HepG2 (cell line): ENCODE measurements around the gene ALX3. TPM values are rescaled to one million over a fixed set of nuclear protein-coding genes. Genes with fewer than 3 reads are reported as not detected.

Experiments used
- ATAC-seq: fragments of 200-7000 bp; cut with Tn5 transposase; 3 replicates; pipeline ENCODE4 v1.9.1; 2020; ENCODE audit warnings: mild to moderate bottlenecking, moderate library complexity
- Bru-seq: library from RNA; stranded (reverse); fragments of 400-500 nt; gene quantifications from one replicate; lab custom pipeline; 2021; lab: Mats Ljungman, UMichigan
- BruChase-seq, 2 experiments: library from RNA; stranded (reverse); fragments of 400-500 nt; gene quantifications; one replicate each; lab custom pipeline; 2021; lab: Mats Ljungman, UMichigan
- BruUV-seq: library from RNA; stranded (reverse); fragments of 400-500 nt; replicated peaks from 2 replicates; lab custom pipeline; 2021; lab: Mats Ljungman, UMichigan
- CTCF ChIA-PET: fragments of 300-600 bp; formaldehyde crosslinking; extraction: SDS; loops from one replicate; lab custom pipeline; 2021; ENCODE audit warnings: low total read pairs, inconsistent platforms, low intra/inter-chr PET ratio; lab: Yijun Ruan, JAX
- POLR2A ChIA-PET: fragments of 350-600 bp; sonication (Branson Sonifier 250); formaldehyde crosslinking; loops from one replicate; lab custom pipeline; 2020; ENCODE audit warnings: antibody characterized with exemption, inconsistent platforms; lab: Yijun Ruan, JAX
- DNase-seq: peaks from one replicate; pipeline ENCODE4 v3.0.0-alpha.2; 2015; ENCODE audit warnings: low spot score
- FAIRE-seq: peaks from 3 replicates; lab custom pipeline; 2011; peaks lifted over from hg19 to GRCh38; lab: Jason Lieb, UNC
- H2AFZ ChIP-seq: one replicate; pipeline ENCODE4 v1.6.1; 2011; ENCODE audit warnings: low read length, inconsistent platforms
- H3K27ac ChIP-seq: fragments of 300-600 bp; 3 replicates; pipeline ENCODE4 v1.8.0; 2011; ENCODE audit warnings: mixed run types, mild to moderate bottlenecking, mixed read lengths, low read length, inconsistent platforms; ENCODE audit not compliant: insufficient read depth; ENCODE audit errors: extremely low read length
- H3K27me3 ChIP-seq, 2 experiments: fragments of 200-600 bp in 1 of 2; 2 replicates in 1 of 2; 3 replicates in 1 of 2; pipeline versions ENCODE4 v1.6.0 to v1.8.0; 2011; ENCODE audit warnings: low read length in 2 of 2, mild to moderate bottlenecking in 2 of 2, moderate library complexity in 2 of 2, inconsistent platforms in 1 of 2; ENCODE audit not compliant: insufficient read depth in 2 of 2, control insufficient read depth in 1 of 2
- H3K36me3 ChIP-seq, 2 experiments: fragments of 200-600 bp in 1 of 2; replicated peaks in 1 of 2; 2 replicates in 1 of 2; 3 replicates in 1 of 2; pipeline versions ENCODE4 v1.5.1 to v1.8.0; 2011; ENCODE audit warnings: low read length in 2 of 2, inconsistent platforms in 1 of 2; ENCODE audit not compliant: insufficient read depth in 2 of 2, control insufficient read depth in 1 of 2
- H3K4me1 ChIP-seq: 2 replicates; pipeline ENCODE4 v1.5.1; 2012; ENCODE audit warnings: low read length, inconsistent platforms; ENCODE audit not compliant: insufficient read depth
- H3K4me2 ChIP-seq: 2 replicates; pipeline ENCODE4 v1.6.0; 2011; ENCODE audit warnings: low read depth, low read length, inconsistent platforms
- H3K4me3 ChIP-seq, 3 experiments: fragments of 200-600 bp in 1 of 3; sonication (generic), shearing (Covaris generic) in 1 of 3; replicated peaks in 1 of 3; 2 replicates each; pipeline ENCODE4 v1.5.1; 2011 to 2016; ENCODE audit warnings: low read length in 3 of 3, inconsistent platforms in 2 of 3, low read depth in 2 of 3, mild to moderate bottlenecking in 2 of 3, control low read depth in 1 of 3, mixed read lengths in 1 of 3; ENCODE audit not compliant: insufficient read depth in 1 of 3
- H3K79me2 ChIP-seq: one replicate; pipeline ENCODE4 v1.6.1; 2011; ENCODE audit warnings: low read length, inconsistent platforms; ENCODE audit not compliant: insufficient read depth
- H3K9ac ChIP-seq: 2 replicates; pipeline ENCODE4 v1.6.0; 2011; ENCODE audit warnings: mild to moderate bottlenecking, low read depth, low read length, inconsistent platforms; ENCODE audit not compliant: insufficient read depth
- H3K9me3 ChIP-seq: 2 replicates; pipeline ENCODE4 v1.5.1; 2012; ENCODE audit warnings: mild to moderate bottlenecking, low read length
- H4K20me1 ChIP-seq: 2 replicates; pipeline ENCODE4 v1.6.0; 2011; ENCODE audit warnings: inconsistent platforms, mild to moderate bottlenecking, low read length, moderate library complexity; ENCODE audit not compliant: insufficient read depth
- MAFF ChIP-seq: IDR thresholded peaks from 2 replicates; pipeline ENCODE4 v1.6.1; 2011; ENCODE audit warnings: low read depth, low read length, improper control_type of control experiment
- MAFK ChIP-seq, 2 experiments: IDR thresholded peaks in 1 of 2; conservative IDR thresholded peaks in 1 of 2; 2 replicates each; pipeline ENCODE4 v1.6.1; 2011; ENCODE audit warnings: improper control_type of control experiment in 2 of 2, low read length in 2 of 2
- NONO ChIP-seq, 2 experiments: fragments of 450-650 bp in 1 of 2; sonication (generic) in 1 of 2; formaldehyde crosslinking in 1 of 2; IDR thresholded peaks in 1 of 2; conservative IDR thresholded peaks in 1 of 2; 2 replicates each; pipeline versions ENCODE4 v1.6.1 to v1.8.0; 2017 to 2022; ENCODE audit warnings: mild to moderate bottlenecking in 1 of 2, missing genetic modification reagents in 1 of 2, moderate library complexity in 1 of 2
- WGBS: methylation state at CpG from one replicate; pipeline ENCODE4 v1.1.6; 2017; ENCODE audit warnings: low lambda C conversion rate; 5-methylcytosine and 5-hydroxymethylcytosine counted together
- in situ Hi-C: cut with HindIII; loops from 2 replicates; pipeline ENCODE4 v1.10.0; 2017; ENCODE audit warnings: low pct_unique_long_range_greater_than_20kb; ENCODE audit not compliant: extremely low pct_ligation_motif_present
- intact Hi-C: fragments of 100-400 bp; cut with micrococcal nuclease; formaldehyde crosslinking; loops from one replicate; pipeline ENCODE4 v1.10.0; 2022; ENCODE audit not compliant: unreplicated experiment
- long read RNA-seq, 2 experiments: library from RNA in 1 of 2; library from polyadenylated mRNA in 1 of 2; stranded (forward) in 1 of 2; unstranded in 1 of 2; transcript quantifications; one replicate each; pipeline ENCODE4 v2.0.0, GENCODE V29; 2019 to 2022
- polyA minus RNA-seq, 3 experiments: library from RNA; depleted of rRNA, polyadenylated mRNA; stranded (reverse); fragments of >200 nt; gene quantifications; 2 replicates each; pipeline ENCODE4 v1.2.3, GENCODE V29; 2011; ENCODE audit warnings: low replicate concordance in 1 of 3
- polyA plus RNA-seq, 8 experiments: library from polyadenylated mRNA; depleted of rRNA in 3 of 8; stranded (reverse) in 7 of 8; unstranded in 1 of 8; fragments of >200 nt; fragmentation: Illumina TruSeq in 4 of 8; extraction: Trizol in 4 of 8; gene quantifications; 2 replicates each; pipeline versions ENCODE4 v1.2.1 to v1.2.3, GENCODE V29; 2011 to 2016; ENCODE audit warnings: low read depth in 4 of 8, missing spikeins in 1 of 8, mixed read lengths in 1 of 8; ENCODE audit not compliant: insufficient read depth in 1 of 8
- total RNA-seq, 5 experiments: library from RNA; depleted of rRNA; stranded (reverse); fragments of >200 nt; fragmentation: Illumina TruSeq; extraction: Trizol; gene quantifications; 2 replicates each; pipeline ENCODE4 v1.2.3, GENCODE V29; 2016; ENCODE audit warnings: low read depth in 1 of 5

The ALX3 gene
- not detected in 2 replicates for total RNA-seq (2016; rRNA removed; fragmentation: Illumina TruSeq; extraction: Trizol)
- total RNA-seq (2016; cell fraction: cytosol; rRNA removed; fragmentation: Illumina TruSeq; extraction: Trizol; ENCODE audit: low read depth) = not detected in 2 replicates
- not detected in 2 replicates for total RNA-seq (2016; cell fraction: insoluble cytoplasmic fraction; rRNA removed; fragmentation: Illumina TruSeq; extraction: Trizol)
- total RNA-seq (2016; cell fraction: membrane; rRNA removed; fragmentation: Illumina TruSeq; extraction: Trizol) = not detected in 2 replicates
- not detected in 2 replicates for total RNA-seq (2016; cell fraction: nucleus; rRNA removed; fragmentation: Illumina TruSeq; extraction: Trizol)
- not detected in 2 replicates for polyA plus RNA-seq (2011; rRNA removed)
- polyA plus RNA-seq (2011; cell fraction: cytosol; rRNA removed) = not detected in 2 replicates
- not detected in 2 replicates for polyA plus RNA-seq (2011; cell fraction: nucleus; rRNA removed)
- polyA plus RNA-seq (2012) = not detected in 2 replicates
- not detected in 2 replicates for polyA plus RNA-seq (2016; cell fraction: cytosol; fragmentation: Illumina TruSeq; extraction: Trizol; ENCODE audit: low read depth)
- not detected in 2 replicates for polyA plus RNA-seq (2016; cell fraction: insoluble cytoplasmic fraction; fragmentation: Illumina TruSeq; extraction: Trizol; ENCODE audit: low read depth)
- not detected in 2 replicates for polyA plus RNA-seq (2016; cell fraction: membrane; fragmentation: Illumina TruSeq; extraction: Trizol; ENCODE audit: low read depth)
- polyA plus RNA-seq (2016; cell fraction: nucleus; fragmentation: Illumina TruSeq; extraction: Trizol; ENCODE audit: insufficient read depth, low read depth) = not detected in 2 replicates
- not detected in 2 replicates for polyA minus RNA-seq (2011; rRNA and poly(A)+ RNA removed; ENCODE audit: low replicate concordance)
- not detected in 2 replicates for polyA minus RNA-seq (2011; cell fraction: cytosol; rRNA and poly(A)+ RNA removed)
- not detected in 2 replicates for polyA minus RNA-seq (2011; cell fraction: nucleus; rRNA and poly(A)+ RNA removed)
- not detected for Bru-seq, nascent RNA
- BruChase-seq, experiment 1, labeled RNA remaining after a 6-hour chase = not detected
- BruChase-seq, experiment 2, labeled RNA remaining after a 2-hour chase = not detected
- long read RNA-seq, experiment 1 = 0 reads
- long read RNA-seq, experiment 2 = 0 reads

DNA sequence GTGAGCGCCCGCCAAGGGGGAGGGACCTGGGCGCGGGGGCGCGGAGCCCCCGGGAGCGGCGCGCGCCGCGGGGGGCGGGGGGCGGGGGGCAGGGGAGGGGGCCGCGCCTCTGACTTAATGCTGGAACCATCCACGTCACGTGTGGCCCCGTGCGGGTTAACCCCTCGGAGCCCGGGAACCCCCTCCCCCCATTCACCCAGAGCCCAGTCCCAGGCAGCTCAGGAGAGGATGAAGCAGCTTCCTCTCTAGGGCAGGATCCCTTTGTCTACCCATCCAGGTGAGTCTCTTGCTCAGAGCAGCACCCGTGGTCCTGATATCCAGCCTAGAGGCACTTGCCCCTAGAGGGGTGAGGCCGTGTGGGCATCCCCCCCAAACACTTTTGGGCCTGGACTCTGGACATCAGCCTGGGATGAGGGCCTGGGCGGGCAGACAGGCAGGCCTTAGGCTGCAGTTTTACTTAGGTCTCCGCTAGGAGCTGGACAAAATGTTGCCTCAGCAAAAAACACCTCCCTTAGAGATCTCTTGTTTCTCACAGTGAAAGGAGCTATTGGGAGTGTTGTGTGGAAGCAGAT is at the start of gene ALX3:
ALX3 (minus strand) TSS at position 2 of the 572 bp plus-strand sequence. CDS start 60 bp downstream, outside the sequence.
- in situ Hi-C loops (no loop called here), intact Hi-C loops (no loop called here)
- H3K27me3 ChIP-seq = peaks cover 5 to 28% of the 10 kb centered on the region in 2 experiments; a peak in 4 of 5 replicates
- no TSS peak for BruUV-seq
- 43% methylated on average over 1 of the region's 27 CpGs for WGBS
- DNase-seq = no peak
- no peak for ATAC-seq
- POLR2A ChIA-PET = no interaction called here
- no peak within 1 kb of the TSS for H3K9ac ChIP-seq
- no peak within 1 kb of the TSS for H3K4me3 ChIP-seq
- no peak within 1 kb of the TSS for H3K4me2 ChIP-seq
- FAIRE-seq = no peak
- H3K4me1 ChIP-seq = no peaks in the 10 kb centered on the region
- CTCF ChIA-PET = no interaction called here
- H3K27ac ChIP-seq = no peak within 1 kb of the TSS
- H3K79me2 ChIP-seq = no peaks in the 10 kb centered on the region
- H4K20me1 ChIP-seq = no peaks in the 10 kb centered on the region
- TF ChIP-seq MAFF = peak; percentile 71
- peak; percentile 81 to 88 for TF ChIP-seq MAFK (conservative IDR thresholded peaks at IDR 0.05 in 1 of 2, IDR thresholded peaks at IDR 0.05 in 1 of 2; ENCODE audit: low read length in 2 of 2)
- no peak for TF ChIP-seq NONO (IDR thresholded peaks at IDR 0.05)
- TF ChIP-seq NONO (CRISPR knock-in tag; conservative IDR thresholded peaks at IDR 0.05) = no peak
- no peaks in the 10 kb centered on the region for H3K9me3 ChIP-seq
- H3K36me3 ChIP-seq = no peaks in the 10 kb centered on the region
- H2AFZ ChIP-seq = no peak within 1 kb of the TSS
